Mucosa of rectum (tissue), 2 donors: ENCODE data around the gene TRNAU1AP.
"Not testable (repeated sequence)": the region's sequence is repeated elsewhere in the genome, so short reads cannot be mapped to it uniquely, and the experiment has no call there.

ENCODE experiments used
- H3K27ac ChIP-seq, 2 donors: one replicate each; pipeline ENCODE4 v1.7.0; 2013; ENCODE audit warnings: inconsistent platforms in 2 of 2, low read depth in 2 of 2, low read length in 2 of 2
- H3K27me3 ChIP-seq, 2 donors: one replicate each; pipeline ENCODE4 v1.7.0; 2013; ENCODE audit warnings: low read length in 2 of 2; ENCODE audit not compliant: control insufficient read depth in 2 of 2, insufficient read depth in 2 of 2
- H3K36me3 ChIP-seq, 2 donors: one replicate each; pipeline ENCODE4 v1.7.0; 2013; ENCODE audit warnings: low read length in 2 of 2; ENCODE audit not compliant: control insufficient read depth in 2 of 2, insufficient read depth in 2 of 2
- H3K4me1 ChIP-seq, 2 donors: one replicate each; pipeline ENCODE4 v1.7.0; 2013; ENCODE audit warnings: low read length in 2 of 2, mild to moderate bottlenecking in 1 of 2; ENCODE audit not compliant: control insufficient read depth in 2 of 2, insufficient read depth in 2 of 2
- H3K4me3 ChIP-seq, 2 donors: one replicate each; pipeline ENCODE4 v1.7.0; 2013; ENCODE audit warnings: low read length in 2 of 2
- H3K9ac ChIP-seq, 2 donors: one replicate each; pipeline ENCODE4 v1.7.0; 2013; ENCODE audit warnings: low read length in 2 of 2, low read depth in 1 of 2, mild to moderate bottlenecking in 1 of 2
- H3K9me3 ChIP-seq, 2 donors: one replicate each; pipeline ENCODE4 v1.7.0; 2013; ENCODE audit warnings: low read length in 2 of 2; ENCODE audit not compliant: control insufficient read depth in 2 of 2
- donor health status: healthy.
- donor health status: Normal muscosa, but diverticular disease.

TRNAU1AP gene

GRCh38 chr1:28510970-28511440 lies 41.9 kb upstream of the TRNAU1AP start:
- Histone ChIP-seq H3K4me1 (peaks cover 25 to 32% of the 10 kb centered on the region in 2 donors), H3K9me3 (no peaks in the 10 kb centered on the region), H3K27me3 (no peaks in the 10 kb centered on the region), H3K9ac (no peak overlapping the region), H3K27ac (no peak overlapping the region), H3K36me3 (peaks cover 37 to 48% of the 10 kb centered on the region in 2 donors), H3K4me3 (peak overlapping the region in 1 of 2 donors; percentile 28)

DNA sequence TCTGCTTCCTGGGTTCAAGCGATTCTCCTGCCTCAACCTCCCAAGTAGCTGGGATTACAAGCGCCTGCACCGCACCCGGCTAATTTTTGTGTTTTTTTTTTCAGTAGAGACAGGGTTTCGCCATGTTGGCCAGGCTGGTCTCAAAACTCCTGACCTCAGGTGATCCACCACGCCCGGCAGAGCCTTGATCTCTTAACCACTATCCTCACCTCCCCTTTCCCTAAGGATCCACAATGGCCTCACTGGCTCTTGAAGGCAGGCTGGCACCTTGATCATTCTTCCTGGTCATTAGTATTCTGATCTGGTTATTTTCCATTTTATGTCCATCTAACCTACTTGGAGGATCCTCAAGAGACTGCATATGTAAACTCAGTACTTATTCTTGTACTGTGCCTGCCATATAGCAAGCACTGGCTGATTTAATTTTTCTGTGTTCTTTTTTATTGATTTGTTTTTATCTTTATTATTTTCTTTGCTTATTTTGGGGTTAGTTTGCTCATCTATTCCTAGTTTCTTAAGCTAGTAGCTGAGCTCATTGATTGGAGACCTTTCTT lies 40.8 kb upstream of the TRNAU1AP start:
- Histone ChIP-seq H3K27me3 (no peaks in the 10 kb centered on the region), H3K36me3 (peaks cover 37 to 46% of the 10 kb centered on the region in 2 donors), H3K9me3 (no peaks in the 10 kb centered on the region), H3K9ac (no peak overlapping the region), H3K4me1 (peaks cover 20 to 32% of the 10 kb centered on the region in 2 donors), H3K27ac (no peak overlapping the region), H3K4me3 (peak overlapping the region in 1 of 2 donors; percentile 7)

- not testable (repeated sequence) for H3K27me3 ChIP-seq, H3K4me3 ChIP-seq, H3K9me3 ChIP-seq, H3K9ac ChIP-seq, H3K27ac ChIP-seq
- Histone ChIP-seq H3K4me1 (peaks cover 14 to 27% of the 10 kb centered on the region in 2 donors), H3K36me3 (peaks cover 24 to 29% of the 10 kb centered on the region in 2 donors)
Observed at GRCh38 chr1:28514445-28514933, 38.4 kb upstream of the TRNAU1AP start.

GRCh38 chr1:28516518-28516956 lies 36.3 kb upstream of the TRNAU1AP start:
- peaks cover 9 to 15% of the 10 kb centered on the region in 2 donors for H3K4me1 ChIP-seq
- no peak overlapping the region for H3K9ac ChIP-seq
- H3K27ac ChIP-seq = no peak overlapping the region
- H3K36me3 ChIP-seq = peaks cover 7 to 12% of the 10 kb centered on the region in 2 donors
- H3K4me3 ChIP-seq = no peak overlapping the region
- H3K9me3 ChIP-seq = no peaks in the 10 kb centered on the region
- H3K27me3 ChIP-seq = no peaks in the 10 kb centered on the region

DNA sequence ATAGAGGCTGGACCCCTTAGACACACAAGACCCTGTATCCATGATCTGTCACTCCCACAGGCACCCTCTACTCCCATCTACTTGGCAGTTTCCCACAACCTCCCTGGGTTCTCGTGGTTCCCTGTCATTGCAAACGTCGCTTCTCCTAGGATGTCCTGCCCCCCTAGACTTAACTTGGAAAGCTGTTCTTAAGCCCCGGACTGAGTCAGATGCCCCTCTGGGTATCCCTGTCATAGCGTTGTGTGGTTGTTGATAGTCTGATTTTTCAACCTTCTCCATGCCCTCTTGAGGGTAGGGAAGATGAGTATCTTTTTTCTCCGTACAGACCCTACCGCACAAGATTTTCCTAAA lies 35.3 kb upstream of the TRNAU1AP start:
- no peaks in the 10 kb centered on the region for H3K27me3 ChIP-seq
- no peak overlapping the region for H3K27ac ChIP-seq
- H3K4me3 ChIP-seq = peak overlapping the region; percentile 62 to 85
- peak overlapping the region in 1 of 2 donors; percentile 70 for H3K9ac ChIP-seq
- peaks cover under 1 to 5% of the 10 kb centered on the region in 2 donors for H3K36me3 ChIP-seq
- H3K9me3 ChIP-seq = no peaks in the 10 kb centered on the region
- peaks cover 9 to 15% of the 10 kb centered on the region in 2 donors for H3K4me1 ChIP-seq

DNA sequence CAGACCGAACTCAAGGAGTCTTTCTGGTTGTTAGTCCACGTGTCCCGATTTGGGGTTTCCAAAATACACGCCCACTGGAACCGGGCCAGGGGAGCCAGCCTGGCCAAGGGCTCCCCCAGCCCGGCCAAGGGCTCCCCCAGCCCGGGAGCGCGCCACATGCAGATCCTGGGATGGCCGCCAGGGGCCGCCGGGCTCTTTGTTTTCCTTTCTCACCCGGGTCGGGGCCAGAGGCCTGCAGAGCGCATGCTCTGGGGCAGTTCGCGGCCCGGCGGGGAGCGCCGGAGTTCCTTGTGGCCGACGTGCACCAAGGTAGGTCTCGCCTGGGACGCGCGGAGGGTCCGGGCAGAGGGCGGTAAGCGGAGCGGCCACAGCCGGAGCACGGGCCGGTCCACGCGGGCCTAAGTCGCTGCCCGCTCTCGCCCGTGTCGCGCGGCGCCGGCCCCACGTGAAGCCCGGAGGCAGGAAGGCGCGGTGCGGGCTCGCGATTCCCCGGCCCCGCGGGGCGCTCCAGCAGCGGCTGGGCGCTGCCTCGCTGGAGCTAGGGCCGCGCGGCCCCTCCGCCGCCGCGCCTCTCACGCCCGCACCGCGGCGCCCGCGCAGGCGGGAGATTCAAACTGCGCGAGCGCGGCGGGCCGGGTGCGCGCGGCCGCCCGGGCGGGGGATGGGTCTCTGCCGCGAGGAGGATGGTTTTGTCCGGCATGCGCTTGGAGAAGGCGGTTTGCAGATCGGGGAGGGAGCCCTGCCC lies 34.7 kb upstream of the TRNAU1AP start:
- Histone ChIP-seq H3K4me1 (peaks cover 9 to 15% of the 10 kb centered on the region in 2 donors), H3K27ac (peak overlapping the region; percentile 77 to 87), H3K9me3 (no peaks in the 10 kb centered on the region), H3K27me3 (no peaks in the 10 kb centered on the region), H3K4me3 (peak overlapping the region; percentile 62 to 85), H3K9ac (peak overlapping the region; percentile 63 to 70), H3K36me3 (peaks cover 0 to 4% of the 10 kb centered on the region in 2 donors)

GRCh38 chr1:28518745-28519341 lies 34.0 kb upstream of the TRNAU1AP start:
- Histone ChIP-seq H3K36me3 (no peaks in the 10 kb centered on the region), H3K9ac (peak overlapping the region; percentile 63 to 70), H3K4me1 (peaks cover 9 to 13% of the 10 kb centered on the region in 2 donors), H3K27me3 (no peaks in the 10 kb centered on the region), H3K27ac (peak overlapping the region in 1 of 2 donors; percentile 87), H3K9me3 (no peaks in the 10 kb centered on the region), H3K4me3 (peak overlapping the region; percentile 62 to 85)

- Histone ChIP-seq H3K4me3 (no peak overlapping the region), H3K27ac (no peak overlapping the region), H3K9ac (no peak overlapping the region), H3K9me3 (no peaks in the 10 kb centered on the region), H3K27me3 (no peaks in the 10 kb centered on the region), H3K4me1 (peaks cover 9 to 13% of the 10 kb centered on the region in 2 donors), H3K36me3 (no peaks in the 10 kb centered on the region)
Observed at GRCh38 chr1:28519946-28520725, 32.7 kb upstream of the TRNAU1AP start.

DNA sequence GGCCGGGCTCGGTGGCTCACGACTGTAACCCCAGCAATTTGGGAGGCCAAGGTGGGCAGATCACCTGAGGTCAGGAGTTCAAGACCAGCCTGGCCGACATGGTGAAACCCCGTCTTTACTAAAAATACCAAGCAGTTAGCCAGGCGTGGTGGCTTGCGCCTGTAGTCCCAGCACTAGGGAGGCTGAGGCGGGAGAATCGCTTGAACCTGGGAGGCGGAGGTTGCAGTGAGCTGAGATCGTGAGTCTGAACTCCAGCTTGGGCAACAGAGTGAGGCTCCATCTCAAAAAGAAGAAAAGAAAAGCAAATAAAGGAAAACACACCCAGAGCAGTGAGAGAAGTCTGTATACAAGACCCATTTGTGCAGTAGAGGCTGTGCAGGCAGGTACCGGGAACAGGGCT lies 32.1 kb upstream of the TRNAU1AP start:
- not testable (repeated sequence) for H3K27me3 ChIP-seq, H3K36me3 ChIP-seq, H3K27ac ChIP-seq, H3K9me3 ChIP-seq, H3K4me3 ChIP-seq, H3K9ac ChIP-seq
- H3K4me1 ChIP-seq = peaks cover 9 to 13% of the 10 kb centered on the region in 2 donors
